ENCODE data around the gene DNAH17. TPM values are rescaled to one million over a fixed set of nuclear protein-coding genes. Genes with fewer than 3 reads are reported as not detected.

The DNAH17 gene
- total and polyA plus RNA-seq, 2 of the 13 experiments (the other 11 are each of a cell fraction or from before 2014, with no cell fraction given), result 0.86 to 1.6 TPM

DNA sequence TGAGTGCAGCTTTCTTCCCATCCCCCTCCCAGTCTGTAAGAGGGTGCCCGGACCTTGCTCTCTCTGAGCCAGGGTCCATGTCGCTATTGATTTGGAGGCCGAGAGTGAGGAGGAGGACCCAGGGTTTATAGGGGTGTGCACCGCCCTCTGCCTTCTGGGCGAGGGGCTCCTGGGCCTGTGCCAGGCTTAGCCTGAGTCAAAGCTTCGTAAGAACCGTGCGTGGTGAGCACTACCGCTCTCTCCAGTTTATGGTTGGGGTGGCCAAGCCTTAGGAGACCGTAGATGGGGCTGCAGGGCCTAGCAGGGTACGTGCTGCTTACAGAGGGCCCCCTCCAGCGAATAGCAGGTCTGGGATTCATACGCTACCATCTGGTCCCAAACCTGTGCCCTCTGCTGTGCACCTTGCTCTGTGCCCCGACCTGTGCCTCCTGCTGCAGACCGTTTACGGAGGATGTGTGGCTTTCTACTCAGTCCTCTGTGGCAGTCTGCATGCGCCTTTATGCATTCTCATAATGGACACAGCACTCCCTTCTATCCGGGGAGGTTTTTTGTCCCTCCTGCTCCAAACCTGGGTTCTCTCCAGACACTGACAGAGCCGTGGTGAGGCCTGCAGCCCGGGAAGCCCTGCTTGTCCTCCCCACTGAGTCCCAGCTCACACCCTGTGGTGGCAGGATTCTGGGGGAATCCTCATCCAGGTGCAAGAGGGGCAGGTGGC lies 144.0 kb downstream of the DNAH17 start (continued):
- TF ChIP-seq FOSL2 (CRISPR knock-in tag; IDR thresholded peaks at IDR 0.05) (peak; percentile 5; the same call in 1 of the 2 replicates), ZFP91 (CRISPR knock-in tag; IDR thresholded peaks at IDR 0.05; ENCODE audit: borderline replicate concordance) (peak; percentile 77; the same call in 1 of the 2 replicates), TBX2 (CRISPR knock-in tag; IDR thresholded peaks at IDR 0.05; ENCODE audit: borderline replicate concordance) (no peak), ZNF274 (CRISPR knock-in tag; IDR thresholded peaks at IDR 0.05) (no peak), HHEX (CRISPR knock-in tag; IDR thresholded peaks at IDR 0.05) (no peak), ZNF841 (CRISPR knock-in tag; IDR thresholded peaks at IDR 0.05; ENCODE audit: borderline replicate concordance) (no peak), SATB2 (CRISPR knock-in tag; IDR thresholded peaks at IDR 0.05) (no peak), IKZF4 (CRISPR knock-in tag; IDR thresholded peaks at IDR 0.05; ENCODE audit: borderline replicate concordance, low read depth, not compliant biosample characterization) (no peak), NR2C2 (CRISPR knock-in tag; IDR thresholded peaks at IDR 0.05; ENCODE audit: borderline replicate concordance) (peak; percentile 40; the same call in 1 of the 2 replicates), ZKSCAN1 (IDR thresholded peaks at IDR 0.05; ENCODE audit: low read length) (no peak), CHD4 (IDR thresholded peaks at IDR 0.05; ENCODE audit: borderline replicate concordance, low read length) (0 out of 2 replicates have a peak, but pooled peaks have one; percentile 65), ZFYVE20 (CRISPR knock-in tag; IDR thresholded peaks at IDR 0.05; ENCODE audit: borderline replicate concordance, low read depth) (no peak), ELF3 (CRISPR knock-in tag; IDR thresholded peaks at IDR 0.05) (peak; percentile 26; the same call in 1 of the 2 replicates), LBX2 (CRISPR knock-in tag; IDR thresholded peaks at IDR 0.05; ENCODE audit: borderline replicate concordance) (peak; percentile 39; the same call in 1 of the 2 replicates), ZNF598 (CRISPR knock-in tag; IDR thresholded peaks at IDR 0.05; ENCODE audit: borderline replicate concordance) (no peak), SP2 (CRISPR knock-in tag; IDR thresholded peaks at IDR 0.05) (no peak), HIC2 (CRISPR knock-in tag; IDR thresholded peaks at IDR 0.05; ENCODE audit: low read depth) (peak; percentile 49; the same call in 1 of the 2 replicates), HDAC1 (CRISPR knock-in tag; IDR thresholded peaks at IDR 0.05) (peak; percentile 74), PAX8 (CRISPR knock-in tag; IDR thresholded peaks at IDR 0.05; ENCODE audit: borderline replicate concordance) (no peak), HDAC6 (IDR thresholded peaks at IDR 0.05; ENCODE audit: low read depth, low read length) (no peak), TARDBP (CRISPR knock-in tag; IDR thresholded peaks at IDR 0.05) (peak; percentile 77; the same call in 1 of the 2 replicates), HNRNPH1 (optimal IDR thresholded peaks at IDR 0.05; ENCODE audit: low read depth, low read length) (no peak), ZFP36L2 (CRISPR knock-in tag; IDR thresholded peaks at IDR 0.05) (no peak), ZNF615 (CRISPR knock-in tag; IDR thresholded peaks at IDR 0.05; ENCODE audit: borderline replicate concordance) (no peak)
- TF ChIP-seq, protein P1, sequence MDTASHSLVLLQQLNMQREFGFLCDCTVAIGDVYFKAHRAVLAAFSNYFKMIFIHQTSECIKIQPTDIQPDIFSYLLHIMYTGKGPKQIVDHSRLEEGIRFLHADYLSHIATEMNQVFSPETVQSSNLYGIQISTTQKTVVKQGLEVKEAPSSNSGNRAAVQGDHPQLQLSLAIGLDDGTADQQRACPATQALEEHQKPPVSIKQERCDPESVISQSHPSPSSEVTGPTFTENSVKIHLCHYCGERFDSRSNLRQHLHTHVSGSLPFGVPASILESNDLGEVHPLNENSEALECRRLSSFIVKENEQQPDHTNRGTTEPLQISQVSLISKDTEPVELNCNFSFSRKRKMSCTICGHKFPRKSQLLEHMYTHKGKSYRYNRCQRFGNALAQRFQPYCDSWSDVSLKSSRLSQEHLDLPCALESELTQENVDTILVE (CRISPR knock-in tag; IDR thresholded peaks at IDR 0.05), result no peak

Data from HepG2 (cell line).